ENCODE measurements around the gene HNRNPLL. TPM values are rescaled to one million over a fixed set of nuclear protein-coding genes. Genes with fewer than 3 reads are reported as not detected.
A peak's percentile ranks its signal among the peaks of the same experiment; 100 is the strongest.

HNRNPLL gene
- total RNA-seq, 1 donor from 2014 or later = 63.0 TPM

- Mint-ChIP-seq H3K4me1 (ENCODE audit: unreplicated experiment) (peaks cover 49% of the 10 kb centered on the region), H3K27me3 (ENCODE audit: unreplicated experiment) (no peaks in the 10 kb centered on the region), H3K9me3 (ENCODE audit: unreplicated experiment) (no peaks in the 10 kb centered on the region), H3K4me3 (ENCODE audit: unreplicated experiment) (peak overlapping the region; percentile 91), H3K27ac (ENCODE audit: unreplicated experiment) (peak overlapping the region; percentile 93), H3K36me3 (ENCODE audit: unreplicated experiment) (no peaks in the 10 kb centered on the region)
- no peak for TF ChIP-seq CTCF (IDR thresholded peaks at IDR 0.05)
- no peak for DNase-seq (ENCODE audit: extremely low spot score, unreplicated experiment)
Observed at GRCh38 chr2:38601463-38602135, 1.1 kb downstream of the HNRNPLL start.

- DNase-seq (ENCODE audit: extremely low spot score, unreplicated experiment) = no peak
- TF ChIP-seq CTCF (IDR thresholded peaks at IDR 0.05) = no peak
- H3K27me3 Mint-ChIP-seq (ENCODE audit: unreplicated experiment) = no peaks in the 10 kb centered on the region
- H3K4me1 Mint-ChIP-seq (ENCODE audit: unreplicated experiment) = peaks cover 53% of the 10 kb centered on the region
- H3K4me3 Mint-ChIP-seq (ENCODE audit: unreplicated experiment) = peak overlapping the region; percentile 91
- H3K9me3 Mint-ChIP-seq (ENCODE audit: unreplicated experiment) = no peaks in the 10 kb centered on the region
- H3K27ac Mint-ChIP-seq (ENCODE audit: unreplicated experiment) = peak overlapping the region; percentile 93
- no peaks in the 10 kb centered on the region for H3K36me3 Mint-ChIP-seq (ENCODE audit: unreplicated experiment)
Observed at GRCh38 chr2:38600921-38601455, 1.7 kb downstream of the HNRNPLL start.

DNA sequence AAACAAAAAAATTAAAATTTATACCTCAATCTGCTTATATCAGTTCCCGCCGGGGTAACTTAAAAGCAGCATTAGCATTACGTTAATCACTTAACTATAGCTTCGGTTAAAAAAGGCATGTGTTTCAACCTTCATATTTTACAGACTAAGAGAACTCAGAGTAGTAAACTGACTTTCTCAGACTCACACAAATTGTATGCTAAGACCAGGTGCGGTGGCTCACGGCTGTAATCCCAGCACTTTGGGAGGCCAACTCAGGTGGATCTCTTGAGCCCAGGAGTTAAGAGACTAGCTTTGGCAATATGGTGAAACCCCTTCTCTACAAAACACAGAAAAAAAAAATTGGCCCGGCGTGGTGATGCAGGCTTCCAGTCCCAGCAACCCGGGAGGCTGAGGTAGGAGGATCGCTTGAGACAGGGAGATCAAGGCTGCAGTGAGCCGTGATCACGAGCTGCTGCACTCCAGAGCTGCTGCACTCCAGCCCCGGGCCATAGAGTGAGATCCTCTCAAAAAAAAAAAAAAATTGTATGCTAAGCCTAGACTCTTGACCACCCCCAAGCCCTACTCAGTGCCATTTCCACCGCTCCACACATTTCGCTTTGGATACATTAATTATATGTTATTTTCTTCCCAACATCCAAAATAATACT, 2.4 kb downstream of the HNRNPLL start:
- TF ChIP-seq CTCF (IDR thresholded peaks at IDR 0.05) = no peak
- H3K9me3 Mint-ChIP-seq (ENCODE audit: unreplicated experiment) = no peaks in the 10 kb centered on the region
- no peaks in the 10 kb centered on the region for H3K36me3 Mint-ChIP-seq (ENCODE audit: unreplicated experiment)
- peak overlapping the region; percentile 91 for H3K4me3 Mint-ChIP-seq (ENCODE audit: unreplicated experiment)
- H3K27me3 Mint-ChIP-seq (ENCODE audit: unreplicated experiment) = no peaks in the 10 kb centered on the region
- H3K27ac Mint-ChIP-seq (ENCODE audit: unreplicated experiment) = peak overlapping the region; percentile 93
- peaks cover 54% of the 10 kb centered on the region for H3K4me1 Mint-ChIP-seq (ENCODE audit: unreplicated experiment)
- DNase-seq (ENCODE audit: extremely low spot score, unreplicated experiment) = no peak

DNA sequence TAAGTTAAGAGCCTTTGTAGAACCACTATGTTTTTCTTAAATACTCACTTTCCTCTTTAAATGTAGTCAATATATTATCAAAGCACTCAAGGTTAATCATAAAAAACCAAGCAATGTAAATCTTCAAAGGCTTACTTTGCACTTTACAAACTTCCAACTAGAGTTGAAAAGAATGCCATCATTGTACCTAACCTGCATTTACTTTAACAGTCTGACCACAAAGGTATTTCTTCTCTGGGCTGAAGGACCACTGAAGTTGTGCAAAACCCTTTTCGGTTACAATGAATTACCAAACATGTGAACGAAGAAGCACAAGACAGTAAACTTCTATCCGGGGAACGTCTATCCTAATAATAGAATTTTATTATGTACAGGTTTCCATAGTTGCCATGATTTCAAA, 3.0 kb downstream of the HNRNPLL start:
- Mint-ChIP-seq H3K27me3 (ENCODE audit: unreplicated experiment) (no peaks in the 10 kb centered on the region), H3K9me3 (ENCODE audit: unreplicated experiment) (no peaks in the 10 kb centered on the region), H3K36me3 (ENCODE audit: unreplicated experiment) (no peaks in the 10 kb centered on the region), H3K4me3 (ENCODE audit: unreplicated experiment) (peak overlapping the region; percentile 91), H3K4me1 (ENCODE audit: unreplicated experiment) (peaks cover 58% of the 10 kb centered on the region), H3K27ac (ENCODE audit: unreplicated experiment) (peak overlapping the region; percentile 93)
- TF ChIP-seq CTCF (IDR thresholded peaks at IDR 0.05) = no peak
- DNase-seq (ENCODE audit: extremely low spot score, unreplicated experiment) = no peak

- H3K4me1 Mint-ChIP-seq (ENCODE audit: unreplicated experiment) = peaks cover 57% of the 10 kb centered on the region
- H3K4me3 Mint-ChIP-seq (ENCODE audit: unreplicated experiment) = peak overlapping the region; percentile 91
- H3K27ac Mint-ChIP-seq (ENCODE audit: unreplicated experiment) = peak overlapping the region; percentile 93
- H3K27me3 Mint-ChIP-seq (ENCODE audit: unreplicated experiment) = no peaks in the 10 kb centered on the region
- TF ChIP-seq CTCF (IDR thresholded peaks at IDR 0.05) = no peak
- H3K36me3 Mint-ChIP-seq (ENCODE audit: unreplicated experiment) = no peaks in the 10 kb centered on the region
- DNase-seq (ENCODE audit: extremely low spot score, unreplicated experiment) = no peak
- H3K9me3 Mint-ChIP-seq (ENCODE audit: unreplicated experiment) = no peaks in the 10 kb centered on the region
Observed at GRCh38 chr2:38598991-38599295, 3.8 kb downstream of the HNRNPLL start.
